NCI-H1092 treated with DMSO at 0.1 percent for 48 hours (cell line): Measurements from ENCODE around the gene PASK.

Source experiments
- DNase-seq: peaks from one replicate; lab custom pipeline; 2025; lab: John Stamatoyannopoulos, UW

PASK gene

DNA sequence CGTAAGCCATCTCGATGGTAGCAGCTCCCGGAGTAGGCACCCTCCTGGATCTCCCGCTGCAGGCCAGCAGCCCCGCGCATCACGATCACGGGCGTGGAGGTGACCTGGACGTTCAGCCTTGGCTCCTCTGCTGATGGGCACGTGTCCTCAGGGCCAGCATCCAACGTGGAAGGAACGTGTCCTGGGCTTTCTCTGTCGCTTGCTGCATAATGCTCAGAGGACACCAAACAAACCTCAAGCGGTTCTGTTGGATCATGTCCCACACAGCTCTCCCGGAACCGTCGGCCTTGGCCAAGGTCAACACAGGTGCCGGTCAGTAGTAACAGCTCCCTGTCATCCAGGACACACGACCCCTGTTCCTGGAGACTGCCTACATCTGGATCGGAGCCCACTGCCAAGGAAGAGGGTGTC, 23.1 kb downstream of the PASK start:
- DNase-seq, result no peak

DNA sequence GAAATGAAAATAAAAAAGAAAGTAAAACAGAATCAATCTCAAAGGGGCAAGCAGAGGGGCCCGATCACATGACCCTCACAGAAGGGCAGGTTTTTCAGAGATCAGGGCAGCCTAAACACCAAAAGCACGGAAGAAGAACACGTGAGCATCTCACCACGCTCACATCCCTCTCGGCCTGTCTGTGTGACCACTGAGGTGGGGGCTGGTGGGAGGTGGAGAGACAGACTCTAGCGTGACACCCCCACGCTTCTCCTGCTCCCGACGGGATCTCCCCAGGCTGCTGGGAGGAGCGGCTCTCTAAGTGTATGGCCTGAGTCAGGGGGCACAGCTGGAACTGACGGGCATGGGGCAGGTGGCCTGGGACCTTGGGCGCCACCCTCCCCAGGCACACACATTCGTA, 23.6 kb downstream of the PASK start:
- DNase-seq, result no peak

DNA sequence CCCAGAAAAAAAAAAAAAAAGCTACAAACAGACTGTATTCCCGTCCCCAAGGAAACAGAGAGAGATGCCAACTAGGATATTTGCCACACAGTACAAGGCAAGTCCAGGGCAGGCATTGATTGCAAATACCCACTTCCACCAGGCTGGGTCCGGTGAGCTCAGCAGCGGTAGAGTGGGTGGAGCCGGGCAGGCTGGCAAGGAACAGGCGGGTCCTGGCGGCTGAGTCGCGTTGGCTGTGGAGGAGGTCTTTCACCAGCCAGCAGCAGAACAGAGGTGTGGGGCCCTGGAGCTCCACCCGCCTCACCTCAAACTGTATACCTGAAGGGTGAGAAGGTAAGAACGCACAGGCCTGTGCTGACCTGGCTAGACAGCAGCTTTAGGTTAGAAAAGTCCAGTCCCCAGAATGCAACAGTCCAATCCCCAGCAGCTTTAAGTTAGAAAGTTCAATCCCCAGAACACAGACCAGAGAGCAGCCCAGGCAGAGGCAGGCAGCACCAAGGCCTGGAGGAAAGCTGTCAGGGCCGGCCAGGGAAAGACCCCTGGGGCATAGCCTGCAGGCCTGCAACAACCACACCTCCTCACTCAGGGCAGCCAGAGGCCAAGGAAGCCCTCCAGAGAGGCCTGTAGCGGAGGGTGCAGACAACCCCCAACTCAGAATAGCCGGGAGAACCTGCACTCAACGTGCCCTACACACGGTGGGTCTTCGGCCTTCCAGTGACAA, 25.3 kb downstream of the PASK start:
- no peak for DNase-seq

DNA sequence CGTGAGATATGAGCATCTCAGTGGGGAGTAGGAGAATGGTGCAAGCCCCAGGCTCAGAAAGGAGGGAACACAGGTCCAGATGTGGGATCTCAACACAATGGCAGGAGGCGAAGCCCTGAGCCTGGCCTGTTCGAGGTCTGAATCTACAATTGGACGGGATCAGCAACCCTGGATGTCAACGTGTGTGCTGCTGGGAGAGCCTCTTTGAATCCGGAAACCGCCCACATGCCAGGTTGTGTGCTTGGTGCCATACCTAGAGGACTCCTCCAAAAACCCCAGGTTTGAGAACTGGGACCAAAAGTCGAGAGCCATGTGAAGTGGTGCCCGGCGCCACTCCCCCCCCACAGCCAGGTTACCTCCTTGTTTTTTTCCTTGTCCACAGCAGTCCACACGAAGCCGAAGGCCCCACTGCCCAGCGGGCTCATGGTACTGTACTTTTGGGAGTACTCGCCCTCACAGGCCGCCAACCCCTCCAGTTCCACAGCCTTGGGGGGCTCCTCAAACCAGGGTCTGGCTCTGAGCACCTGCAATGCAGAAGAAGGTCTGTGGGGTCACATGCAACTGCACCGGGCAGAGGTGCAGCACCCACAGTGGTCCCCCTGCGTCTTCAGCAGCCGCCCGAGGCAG, 26.8 kb downstream of the PASK start:
- no peak for DNase-seq

DNA sequence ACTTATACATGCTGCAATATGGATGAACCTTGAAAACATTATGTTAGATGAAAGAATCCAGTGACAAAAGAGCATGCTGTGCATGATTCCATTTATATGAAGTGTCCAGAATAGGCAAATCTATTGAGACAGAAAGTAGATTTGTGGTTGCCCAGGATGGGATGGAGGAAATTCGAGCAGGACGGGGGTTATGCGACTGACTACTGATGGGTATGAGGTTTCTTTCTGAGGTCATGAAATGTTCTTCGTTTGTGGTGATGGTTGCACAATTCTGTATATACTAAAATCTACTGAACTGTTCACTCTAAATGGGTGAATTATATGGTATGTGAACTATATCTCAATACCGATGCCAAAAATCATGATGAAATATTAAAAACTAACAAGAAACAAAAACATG, 28.3 kb downstream of the PASK start:
- no peak for DNase-seq

DNA sequence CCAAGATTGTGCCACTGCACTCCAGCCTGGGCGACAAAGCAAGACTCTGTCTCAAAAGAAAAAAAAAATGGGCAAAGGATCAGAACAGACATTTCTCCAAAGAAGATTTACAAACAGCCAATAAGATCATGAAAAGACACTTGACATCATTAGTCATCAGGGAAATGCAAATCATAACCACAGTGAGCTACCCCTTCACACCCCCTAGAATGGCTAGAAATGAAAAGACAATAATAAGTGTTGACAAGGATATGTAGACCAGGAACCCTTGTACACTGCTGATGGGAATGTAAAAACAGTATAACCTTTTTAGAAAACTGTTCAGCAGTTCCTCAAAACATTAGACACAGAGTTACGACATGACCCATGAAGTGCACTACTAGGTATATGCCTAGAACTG, 28.8 kb downstream of the PASK start:
- no peak for DNase-seq

DNA sequence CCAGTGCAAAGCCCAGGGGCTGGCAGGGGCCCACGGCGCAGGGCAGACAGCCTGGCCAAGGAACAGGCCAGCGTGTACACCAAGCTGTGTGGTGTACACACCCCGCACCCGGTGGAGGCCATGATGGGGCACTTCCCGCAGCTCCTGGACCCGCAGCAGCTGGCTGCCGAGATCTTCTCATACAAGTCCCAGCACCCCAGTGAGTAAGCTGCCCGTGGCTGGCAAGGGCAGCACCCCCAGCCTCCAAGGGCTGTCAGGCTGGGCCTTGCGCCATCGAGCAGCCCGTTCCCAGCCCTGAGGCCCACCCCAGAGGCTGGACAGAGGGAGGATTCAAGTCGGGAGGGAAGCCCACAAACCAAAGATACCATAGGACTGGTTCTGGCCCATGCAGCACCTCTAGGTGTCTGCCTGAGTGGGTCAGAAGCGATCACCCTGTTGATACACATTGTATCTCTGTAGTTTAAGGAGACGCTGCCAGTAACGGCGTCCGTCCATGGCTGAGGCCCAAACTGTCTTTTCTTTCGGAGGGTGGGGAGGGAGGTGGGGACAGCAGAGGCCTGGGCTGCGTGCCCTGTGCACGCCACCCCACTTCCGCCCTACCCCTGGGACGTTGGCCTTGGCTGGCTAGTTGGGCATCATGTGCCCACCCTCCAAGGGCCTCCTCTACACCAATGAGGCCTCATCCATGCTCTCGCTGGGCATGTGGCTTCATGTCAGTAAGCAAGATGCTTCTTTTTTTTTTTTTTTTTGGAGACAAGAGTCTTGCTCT, 30.4 kb downstream of the PASK start:
- DNase-seq, result no peak

DNA sequence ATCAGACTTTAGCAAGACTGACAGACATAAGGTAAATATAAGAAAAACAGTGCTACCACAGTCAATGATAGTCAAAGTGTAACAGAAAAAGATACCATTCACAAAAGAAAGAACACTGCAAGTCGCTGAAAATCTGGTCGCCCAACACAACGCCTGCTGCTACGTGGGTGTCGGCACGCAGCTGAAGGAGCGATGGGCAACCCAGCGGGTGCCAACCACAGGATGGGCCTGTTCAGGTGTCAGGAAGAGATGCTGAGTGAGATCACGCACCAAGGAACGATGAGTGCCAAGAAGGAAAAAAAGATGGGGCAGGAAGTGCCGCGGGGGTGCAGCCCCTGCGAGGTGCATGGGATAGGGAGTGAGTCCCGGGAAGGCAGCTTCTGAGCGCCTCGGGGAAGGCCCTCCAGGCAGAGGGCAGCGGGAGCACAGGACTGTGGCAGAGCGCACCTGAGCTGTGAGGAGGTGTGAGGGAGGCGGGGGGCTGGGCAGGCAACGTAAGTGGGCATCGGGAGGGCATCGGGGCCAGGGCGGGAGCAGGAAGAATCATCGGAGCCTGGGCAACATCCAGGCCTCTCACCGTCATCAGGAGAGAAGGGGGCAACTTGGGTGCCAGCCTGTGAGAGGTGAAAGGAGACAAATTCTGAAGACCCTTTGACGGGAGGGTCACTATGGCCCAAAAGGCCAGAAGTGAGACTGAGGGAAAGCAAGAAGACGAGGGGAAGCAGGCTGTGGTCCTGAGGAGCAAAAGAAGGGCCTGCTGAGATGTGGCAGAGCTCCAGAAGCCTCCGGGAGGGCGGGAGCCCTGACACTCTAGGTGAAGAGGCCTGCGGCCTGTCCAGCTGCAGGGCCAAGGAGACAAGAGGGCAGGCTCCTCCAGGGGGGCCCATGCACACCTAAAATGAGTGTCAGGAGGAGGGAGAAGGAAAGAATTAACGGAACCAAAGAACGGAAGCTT, 32.4 kb downstream of the PASK start:
- no peak for DNase-seq

DNA sequence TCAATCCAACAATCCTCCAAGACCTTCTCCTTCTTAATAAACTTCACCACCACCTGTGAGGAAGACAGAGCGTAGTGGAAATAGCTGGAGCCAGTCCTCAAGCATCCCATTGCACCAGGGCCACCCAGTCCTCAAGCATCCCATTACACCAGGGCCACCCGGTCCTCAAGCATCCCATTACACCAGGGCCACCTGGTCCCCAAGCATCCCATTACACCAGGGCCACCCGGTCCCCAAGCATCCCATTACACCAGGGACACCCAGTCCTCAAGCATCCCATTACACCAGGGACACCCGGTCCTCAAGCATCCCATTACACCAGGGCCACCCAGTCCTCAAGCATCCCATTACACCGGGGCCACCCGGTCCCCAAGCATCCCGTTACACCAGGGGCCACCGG, 33.9 kb downstream of the PASK start:
- no peak for DNase-seq

DNA sequence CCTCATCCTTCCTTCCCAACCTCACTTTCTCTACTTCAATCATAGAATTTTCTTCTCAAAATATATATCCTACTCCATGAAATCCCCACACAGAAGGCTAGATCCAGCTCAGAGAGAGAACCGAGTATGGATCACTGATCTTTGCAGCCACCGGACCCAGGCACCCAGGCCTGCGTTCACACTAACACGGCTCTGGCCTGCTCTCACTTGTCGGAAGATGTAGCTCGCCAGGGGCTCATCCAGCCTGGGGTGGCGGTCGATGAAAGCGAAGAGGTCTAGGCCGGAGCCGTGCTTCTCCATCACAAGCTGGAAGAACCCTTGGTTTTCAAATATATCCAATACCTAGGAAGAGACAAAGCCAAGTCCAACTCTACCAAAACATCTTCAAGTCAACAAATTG, 34.4 kb downstream of the PASK start:
- no peak for DNase-seq

DNA sequence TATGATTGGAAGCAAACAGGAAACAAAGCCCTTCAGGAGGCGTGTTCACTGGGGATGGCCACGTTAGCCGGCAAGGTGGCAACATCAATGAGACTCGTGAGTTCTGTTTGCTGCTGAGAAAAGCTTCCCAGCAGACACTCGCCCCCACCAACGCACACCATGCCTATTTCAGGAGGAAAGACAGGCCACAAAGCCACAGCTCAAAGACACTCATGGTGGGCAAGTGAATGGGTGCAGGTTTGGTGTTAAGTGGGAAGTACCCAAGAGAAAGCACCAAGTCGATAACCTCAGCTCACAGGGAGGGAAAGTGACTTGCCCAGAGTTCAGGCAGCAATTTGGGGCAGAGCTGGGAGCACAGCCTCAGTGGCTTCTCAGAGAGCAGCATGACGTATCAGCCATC, 36.7 kb downstream of the PASK start:
- no peak for DNase-seq

DNA sequence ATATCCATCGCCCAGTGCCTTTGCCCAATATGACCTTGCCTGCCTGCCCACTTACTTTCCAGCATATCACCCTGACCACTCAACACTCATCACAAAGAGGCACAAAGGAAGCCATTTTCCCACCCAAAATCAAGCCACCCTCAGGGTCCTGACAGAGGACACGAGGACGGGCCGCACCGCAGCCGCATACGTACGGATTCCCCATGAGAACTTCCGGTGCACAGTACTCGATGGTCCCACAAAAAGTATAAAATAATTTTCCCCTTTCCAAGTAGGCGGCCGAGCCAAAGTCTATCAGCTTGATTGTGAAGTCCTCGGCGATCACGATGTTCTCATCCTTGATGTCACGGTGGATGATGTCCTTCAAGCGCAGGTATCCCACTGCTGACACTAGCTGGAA, 37.2 kb downstream of the PASK start:
- no peak for DNase-seq

DNA sequence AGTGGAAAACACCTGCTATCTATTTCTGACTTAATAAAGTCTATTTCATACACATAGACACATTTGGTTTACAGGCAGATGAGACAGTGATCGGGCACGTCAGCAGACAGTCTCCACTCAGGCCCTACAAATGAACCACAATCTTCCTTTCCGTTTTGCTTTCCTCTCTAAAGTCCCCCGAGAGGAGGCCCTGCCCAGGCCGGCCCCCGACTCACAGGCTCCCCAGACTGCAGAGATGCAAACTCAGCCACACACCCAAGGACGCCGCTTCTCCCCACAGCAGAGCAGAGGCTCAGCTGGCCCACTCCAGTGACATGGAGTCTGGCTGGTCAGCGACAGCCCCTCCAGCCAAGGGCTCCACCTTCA, 37.8 kb downstream of the PASK start:
- DNase-seq, result no peak

DNA sequence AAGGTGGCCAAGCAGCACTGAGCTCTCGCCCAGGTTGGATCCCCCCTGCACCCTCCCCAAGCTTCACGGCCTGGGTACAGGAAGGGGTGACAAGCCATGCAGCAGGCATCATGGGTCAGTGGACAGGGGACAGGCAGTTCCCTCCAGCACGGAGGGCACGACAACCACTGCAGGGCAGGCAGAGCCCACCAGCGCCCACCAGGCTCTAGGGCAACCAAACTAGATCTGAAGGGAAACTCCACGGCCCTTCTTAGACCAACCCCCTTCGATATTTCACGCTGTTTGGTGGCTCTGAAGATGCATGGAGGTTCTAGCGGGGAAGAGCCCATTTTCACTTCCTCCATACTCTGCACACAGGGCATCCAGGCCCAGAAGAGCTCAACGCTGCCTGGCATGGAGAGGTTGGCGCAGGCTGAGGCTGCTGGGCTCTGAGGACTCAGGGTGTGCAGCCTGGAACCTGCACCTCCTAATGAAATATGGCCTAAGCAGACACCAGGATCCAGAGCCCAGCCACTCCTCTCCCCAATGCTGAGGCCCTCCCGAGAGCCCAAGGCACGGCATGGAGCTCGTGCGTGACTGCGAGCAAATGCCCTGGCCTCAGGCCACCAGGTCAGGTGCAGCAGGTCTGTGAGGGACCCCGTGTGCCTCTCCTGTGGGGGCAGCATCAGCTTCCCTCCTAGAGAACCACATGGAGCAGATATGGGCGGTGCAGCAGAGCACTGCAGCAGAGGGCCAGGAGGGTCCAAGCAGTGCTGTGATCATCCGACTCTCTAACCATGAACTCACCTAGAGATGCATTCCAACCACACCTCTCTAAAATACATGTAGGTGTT, 38.4 kb downstream of the PASK start:
- no peak for DNase-seq

DNA sequence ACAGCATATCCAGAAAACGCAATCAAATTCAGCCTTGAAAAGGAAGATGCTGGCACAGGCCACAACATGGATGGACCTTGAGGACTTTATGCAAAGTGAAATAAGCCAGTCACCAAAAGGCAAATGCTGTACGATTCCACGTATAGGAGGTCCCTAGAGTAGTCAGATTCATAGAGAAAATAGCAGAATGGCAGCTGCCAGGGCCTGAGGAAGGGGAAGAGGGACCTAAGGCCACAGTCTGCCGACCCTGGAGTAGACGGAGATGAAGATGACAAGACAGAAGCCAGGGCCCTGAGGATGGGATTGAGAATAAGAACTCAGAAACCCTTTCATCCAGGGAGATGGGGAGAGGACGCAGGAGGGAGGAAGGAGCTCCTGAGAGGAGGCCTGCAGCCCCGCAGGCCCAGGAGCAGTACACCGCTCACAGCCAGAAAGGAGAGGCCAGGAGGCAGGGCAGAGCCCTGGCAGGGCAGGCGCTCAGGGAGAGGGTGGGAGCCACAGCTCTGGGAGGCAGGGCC, 39.1 kb downstream of the PASK start:
- no peak for DNase-seq

DNA sequence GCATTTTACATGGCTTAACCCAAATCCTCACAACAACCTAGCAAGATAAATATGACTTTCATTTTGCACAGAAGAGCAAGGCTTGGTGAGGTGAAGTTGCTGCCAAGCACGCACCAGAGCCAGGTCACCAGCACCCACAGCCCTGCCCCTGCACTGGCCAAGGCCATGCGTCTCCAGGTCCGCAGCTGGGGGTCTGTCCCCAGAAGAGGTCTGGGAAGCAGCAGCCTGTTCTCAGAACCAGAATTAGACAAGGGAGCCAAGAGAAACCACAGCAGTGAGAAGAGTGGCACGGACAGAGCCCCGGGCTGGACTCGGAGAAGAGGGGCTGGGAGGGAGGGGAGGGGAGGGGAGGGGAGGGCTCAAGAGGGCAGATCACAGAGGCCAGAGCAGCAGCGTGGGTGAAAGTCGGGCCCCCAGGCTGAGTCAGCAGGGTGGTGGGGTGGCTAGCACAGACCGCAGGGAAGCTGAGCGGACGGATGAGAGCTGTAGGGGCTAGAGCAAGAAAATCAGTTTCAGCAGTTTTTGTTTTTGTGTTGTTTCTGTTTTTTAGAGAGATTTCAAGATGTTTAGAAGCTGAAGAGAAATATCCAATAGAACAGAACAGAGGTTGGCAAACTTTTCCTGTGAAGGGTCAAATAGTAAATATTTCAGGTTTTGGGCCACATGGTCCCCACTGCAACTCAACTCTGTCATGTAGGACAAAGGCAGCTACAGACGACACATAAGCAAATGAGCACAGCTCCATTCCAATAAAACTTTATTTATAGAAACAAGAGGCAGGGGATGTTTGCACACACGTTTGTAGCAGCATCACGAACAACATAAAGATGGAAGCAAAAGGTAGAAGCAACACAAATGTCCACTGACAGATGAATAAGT, 39.8 kb downstream of the PASK start:
- DNase-seq, result no peak

DNA sequence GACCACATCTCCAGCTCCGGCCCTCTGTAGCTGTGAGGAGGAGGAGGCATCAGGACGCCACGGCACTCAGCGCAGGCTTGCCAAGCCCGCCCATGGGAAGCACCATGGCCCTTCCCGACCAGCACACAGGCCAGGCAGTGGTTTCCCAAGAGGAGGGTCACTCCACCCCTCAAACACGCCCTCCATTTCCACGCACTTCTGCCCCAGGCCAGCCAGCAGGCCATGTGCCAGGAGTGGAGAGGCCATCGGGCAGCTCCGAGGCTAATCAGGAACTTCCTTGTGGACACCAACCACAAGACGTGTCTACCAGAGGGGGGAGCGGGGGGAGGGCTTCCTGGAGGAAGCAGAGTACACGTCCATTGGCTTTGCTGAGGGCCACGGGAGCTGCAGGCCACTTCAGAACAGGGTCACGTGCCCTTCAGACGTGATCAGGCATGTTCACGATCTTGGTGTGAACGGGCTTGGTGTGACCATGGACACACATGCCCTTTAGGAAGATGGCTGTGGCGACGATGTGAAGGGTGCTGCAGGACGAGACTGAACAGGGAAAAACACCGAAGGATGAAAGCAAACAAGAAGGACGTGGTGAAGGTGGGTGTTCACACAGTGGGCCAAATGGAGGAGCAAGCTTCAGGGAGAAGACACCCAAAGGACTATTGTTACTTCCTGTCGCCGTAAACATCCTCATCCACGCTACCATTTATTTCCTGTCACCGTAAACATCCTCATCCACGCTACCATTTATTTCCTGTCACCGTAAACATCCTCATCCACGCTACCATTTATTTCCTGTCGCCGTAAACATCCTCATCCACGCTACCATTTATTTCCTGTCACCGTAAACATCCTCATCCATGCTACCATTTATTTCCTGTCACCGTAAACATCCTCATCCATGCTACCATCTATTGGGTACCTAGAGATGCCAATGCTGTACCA, 40.7 kb downstream of the PASK start:
- DNase-seq, result no peak

DNA sequence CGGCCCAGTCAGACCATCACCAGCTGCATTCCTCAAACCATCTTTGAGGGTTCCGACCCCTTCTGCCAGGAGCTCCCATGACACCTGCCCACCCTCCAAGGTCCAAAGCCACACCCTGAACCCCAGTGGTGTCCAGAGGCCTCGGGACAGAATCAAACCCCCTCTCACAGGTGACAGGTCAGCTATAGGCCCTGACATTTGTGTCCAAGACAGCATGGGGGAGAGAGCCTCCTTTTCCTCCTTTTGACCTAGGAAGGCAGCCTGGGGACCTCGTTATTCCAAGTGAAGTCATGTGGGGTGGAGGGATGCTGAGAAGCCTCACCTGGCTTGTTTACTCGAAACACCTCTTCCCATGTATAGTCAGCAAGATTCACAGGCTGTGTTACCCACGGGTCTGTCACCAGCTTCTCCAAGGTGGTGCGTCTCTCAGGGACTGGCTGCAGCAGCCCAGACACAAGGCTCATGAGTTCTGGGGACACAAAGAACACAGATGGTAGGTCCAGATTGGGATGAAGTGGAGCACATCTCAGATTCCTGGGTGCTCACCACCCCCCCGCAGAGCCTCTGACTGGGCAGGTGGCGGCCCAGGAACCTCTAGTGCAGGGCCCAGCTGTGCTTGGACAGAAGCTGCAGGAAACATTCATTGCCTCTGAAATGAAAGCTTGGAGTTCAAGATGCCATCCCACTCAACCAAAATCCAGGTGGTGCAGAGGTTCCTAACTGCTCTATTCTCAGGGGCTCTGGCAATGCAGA, 42.1 kb downstream of the PASK start:
- DNase-seq, result no peak
